GM12878 (cell line): ENCODE measurements around the gene GRK6. TPM values are rescaled to one million over a fixed set of nuclear protein-coding genes. Genes with fewer than 3 reads are reported as not detected.

ENCODE experiments used
- ATAC-seq: fragments of 200-7000 bp; cut with Tn5 transposase; 3 replicates; pipeline ENCODE4 v1.9.1; 2020; ENCODE audit warnings: mild to moderate bottlenecking, moderate library complexity
- BruUV-seq: library from RNA; stranded (reverse); fragments of 400-500 nt; replicated peaks from 2 replicates; lab custom pipeline; 2021; lab: Mats Ljungman, UMichigan
- CTCF ChIA-PET: fragments of 300-600 bp; sonication (Branson Sonifier 250); formaldehyde crosslinking; extraction: SDS; loops from one replicate; lab custom pipeline; 2021; ENCODE audit warnings: inconsistent platforms; lab: Yijun Ruan, JAX
- POLR2A ChIA-PET: fragments of 350-600 bp; formaldehyde crosslinking; extraction: SDS; loops from one replicate; lab custom pipeline; 2021; ENCODE audit warnings: inconsistent platforms; lab: Charles Lee
- RAD21 ChIA-PET: fragments of 300-600 bp; sonication (Branson Sonifier 250); formaldehyde crosslinking; loops from one replicate; lab custom pipeline; 2023; ENCODE audit warnings: antibody characterized with exemption; ENCODE audit not compliant: unreplicated experiment; lab: Charles Lee
- SMC1A ChIA-PET: fragments of 300-600 bp; sonication (Branson Sonifier 250); formaldehyde crosslinking; loops from one replicate; lab custom pipeline; 2023; ENCODE audit not compliant: unreplicated experiment, uncharacterized antibody; lab: Charles Lee
- DNase-seq: peaks from one replicate; pipeline ENCODE4 v3.0.0-alpha.2; 2011; ENCODE audit warnings: low read depth, low spot score
- FAIRE-seq: peaks from 3 replicates; lab custom pipeline; 2011; peaks lifted over from hg19 to GRCh38; lab: Jason Lieb, UNC
- H2AFZ ChIP-seq: 2 replicates; pipeline ENCODE4 v1.6.0; 2011; ENCODE audit warnings: low read depth, low read length, control low read depth; ENCODE audit not compliant: control insufficient read depth
- H3K27ac ChIP-seq: 2 replicates; pipeline ENCODE4 v1.5.1; 2011; ENCODE audit warnings: control low read depth; ENCODE audit not compliant: control insufficient read depth, insufficient read depth
- H3K27me3 ChIP-seq, 2 experiments: replicated peaks in 1 of 2; 2 replicates each; pipeline versions ENCODE4 v1.6.0 to v1.6.1; 2011; ENCODE audit warnings: low read length in 1 of 2; ENCODE audit not compliant: control insufficient read depth in 2 of 2, insufficient read depth in 2 of 2
- H3K36me3 ChIP-seq, 2 experiments: 2 replicates each; pipeline ENCODE4 v1.5.1; 2011; ENCODE audit warnings: low read length in 1 of 2; ENCODE audit not compliant: control insufficient read depth in 2 of 2, insufficient read depth in 2 of 2
- H3K4me1 ChIP-seq: 2 replicates; pipeline ENCODE4 v1.6.1; 2011; ENCODE audit warnings: mild to moderate bottlenecking, low read length, moderate library complexity, mixed read lengths; ENCODE audit not compliant: control insufficient read depth, insufficient read depth
- H3K4me2 ChIP-seq: 2 replicates; pipeline ENCODE4 v1.6.0; 2011; ENCODE audit warnings: control low read depth; ENCODE audit not compliant: control insufficient read depth, insufficient read depth
- H3K4me3 ChIP-seq: fragments of 200-600 bp; sonication (generic); 2 replicates; pipeline ENCODE4 v1.5.1; 2016
- H3K79me2 ChIP-seq: 2 replicates; pipeline ENCODE4 v1.6.0; 2011; ENCODE audit warnings: low read length; ENCODE audit not compliant: control insufficient read depth, insufficient read depth
- H3K9ac ChIP-seq: 2 replicates; pipeline ENCODE4 v1.8.0; 2011; ENCODE audit warnings: low read length, control low read depth, mixed read lengths; ENCODE audit not compliant: control insufficient read depth, insufficient read depth
- H3K9me3 ChIP-seq: replicated peaks from 3 replicates; pipeline ENCODE4 v1.5.1; 2011; ENCODE audit warnings: mild to moderate bottlenecking, low read length; ENCODE audit not compliant: control insufficient read depth, insufficient read depth
- H4K20me1 ChIP-seq: 2 replicates; pipeline ENCODE4 v1.6.0; 2011; ENCODE audit not compliant: control insufficient read depth, insufficient read depth
- CUX1 ChIP-seq: IDR thresholded peaks from 2 replicates; pipeline ENCODE4 v1.6.1; 2012; ENCODE audit warnings: improper control_type of control experiment, low read depth, low read length; ENCODE audit not compliant: insufficient replicate concordance
- POLR2A ChIP-seq: IDR thresholded peaks from 2 replicates; pipeline ENCODE4 v1.6.1; 2011; ENCODE audit warnings: low read depth, mild to moderate bottlenecking, low read length
- RELA ChIP-seq: fragments of 450-650 bp; IDR thresholded peaks from 2 replicates; pipeline ENCODE4 v1.8.0; 2014; ENCODE audit warnings: borderline replicate concordance; ENCODE audit not compliant: partially characterized antibody
- WGBS: methylation state at CpG from one replicate; pipeline ENCODE4 v1.1.6; 2016; ENCODE audit warnings: low lambda C conversion rate; ENCODE audit not compliant: insufficient replicate concordance, insufficient coverage; ENCODE audit errors: missing lambda C conversion rate; 5-methylcytosine and 5-hydroxymethylcytosine counted together
- in situ Hi-C: fragments of 300-500 bp; cut with MboI; formaldehyde crosslinking; loops from 9 replicates; pipeline ENCODE4 v1.14.3; 2018; ENCODE audit warnings: mixed read lengths
- intact Hi-C: fragments of 100-400 bp; cut with micrococcal nuclease; formaldehyde crosslinking; loops from one replicate; pipeline ENCODE4 v1.14.2; 2022; ENCODE audit not compliant: unreplicated experiment
- polyA plus RNA-seq, 11 experiments: library from polyadenylated mRNA; depleted of rRNA in 4 of 11; unstranded in 6 of 11; stranded (reverse) in 5 of 11; fragments of >200 nt; fragmentation: Nextera tagmentation in 4 of 11; fragmentation: Illumina TruSeq in 1 of 11; extraction: Ambion mirVana in 4 of 11; extraction: Trizol in 1 of 11; gene quantifications; 1 replicate in 1 of 11; 2 replicates in 10 of 11; pipeline versions ENCODE4 v1.2.1 to v1.2.3, GENCODE V29; 2011 to 2016; ENCODE audit warnings: inconsistent platforms in 2 of 11, missing spikeins in 2 of 11, low read depth in 1 of 11
- total RNA-seq, 4 experiments: library from RNA; depleted of rRNA in 3 of 4; stranded (reverse); fragments of >200 nt in 3 of 4; fragmentation: Illumina TruSeq in 1 of 4; extraction: Trizol in 1 of 4; gene quantifications; 2 replicates each; pipeline versions ENCODE4 v1.2.1 to v1.2.3, GENCODE V29; 2013 to 2021

Gene GRK6
- total and polyA plus RNA-seq, 10 of the 15 experiments (the other 5 are each of a cell fraction or from before 2014, with no cell fraction given): 0.79 to 124 (median 41.6) TPM

GRCh38 chr5:177439518-177440053, 13.1 kb downstream of the GRK6 start:
- no TSS peak for BruUV-seq
- POLR2A ChIA-PET: interaction anchor here (0.7 to 2.4 kb wide), 6 partner anchors 9 to 306 kb away, joined by 3 to 7 read pairs (median 4); partner anchors contain the start of gene NSD1
- ATAC-seq (no peak), DNase-seq (no peak), FAIRE-seq (no peak)
- in situ Hi-C loops: no loop called here
- intact Hi-C loops: no loop called here
- Histone ChIP-seq H3K4me2 (no peak overlapping the region), H3K79me2 (no peaks in the 10 kb centered on the region), H3K4me3 (no peak overlapping the region), H3K36me3 (peaks cover 28 to 36% of the 10 kb centered on the region in 2 experiments), H3K9me3 (no peaks in the 10 kb centered on the region), H3K4me1 (peaks cover 8% of the 10 kb centered on the region), H3K27me3 (no peaks in the 10 kb centered on the region), H2AFZ (no peak overlapping the region), H4K20me1 (no peaks in the 10 kb centered on the region), H3K27ac (no peak overlapping the region), H3K9ac (no peak overlapping the region)
- RAD21 ChIA-PET: no interaction called here
- CTCF ChIA-PET: interaction anchor here (1.2 kb wide), 1 partner anchor 36 kb away, joined by 6 read pairs; no protein-coding TSS in a partner anchor
- SMC1A ChIA-PET: interaction anchor here (7.4 kb wide), 1 partner anchor 8 kb away, joined by 73 read pairs; no protein-coding TSS in a partner anchor
- 0 out of 2 replicates have a peak, but pooled peaks have one; percentile 25 for TF ChIP-seq POLR2A
- TF ChIP-seq RELA: no peak
- WGBS: 81% methylated on average over 4 of the region's 4 CpGs

GRCh38 chr5:177440211-177440989, 13.9 kb downstream of the GRK6 start:
- Histone ChIP-seq H2AFZ (no peak overlapping the region), H3K4me2 (no peak overlapping the region), H3K4me3 (no peak overlapping the region), H4K20me1 (no peaks in the 10 kb centered on the region), H3K79me2 (no peaks in the 10 kb centered on the region), H3K4me1 (peaks cover 17% of the 10 kb centered on the region), H3K27ac (no peak overlapping the region), H3K27me3 (no peaks in the 10 kb centered on the region), H3K9me3 (no peaks in the 10 kb centered on the region), H3K36me3 (peaks cover 22 to 31% of the 10 kb centered on the region in 2 experiments), H3K9ac (no peak overlapping the region)
- ChIA-PET CTCF (interaction anchor here (1.2 kb wide), 1 partner anchor 36 kb away, joined by 6 read pairs; no protein-coding TSS in a partner anchor), POLR2A (interaction anchor here (0.6 to 2.4 kb wide), 7 partner anchors 10 to 37 kb away, joined by 3 to 7 read pairs (median 4); no protein-coding TSS in a partner anchor), SMC1A (interaction anchor here (7.4 kb wide), 1 partner anchor 9 kb away, joined by 73 read pairs; no protein-coding TSS in a partner anchor), RAD21 (interaction anchor here (1.0 kb wide), 1 partner anchor 9 kb away, joined by 3 read pairs; no protein-coding TSS in a partner anchor)
- intact Hi-C loops: no loop called here
- DNase-seq (no peak), ATAC-seq (no peak), FAIRE-seq (no peak)
- in situ Hi-C loops: no loop called here
- WGBS: 91% methylated on average over 24 of the region's 24 CpGs
- no TSS peak for BruUV-seq
- TF ChIP-seq CUX1: no peak
- TF ChIP-seq POLR2A: peak; percentile 45; the same call in 1 of the 2 replicates
